ENCODE measurements around the gene ADAM29.
"Not testable (repeated sequence)": the region's sequence is repeated elsewhere in the genome, so short reads cannot be mapped to it uniquely, and the experiment has no call there.

The ADAM29 gene

DNA sequence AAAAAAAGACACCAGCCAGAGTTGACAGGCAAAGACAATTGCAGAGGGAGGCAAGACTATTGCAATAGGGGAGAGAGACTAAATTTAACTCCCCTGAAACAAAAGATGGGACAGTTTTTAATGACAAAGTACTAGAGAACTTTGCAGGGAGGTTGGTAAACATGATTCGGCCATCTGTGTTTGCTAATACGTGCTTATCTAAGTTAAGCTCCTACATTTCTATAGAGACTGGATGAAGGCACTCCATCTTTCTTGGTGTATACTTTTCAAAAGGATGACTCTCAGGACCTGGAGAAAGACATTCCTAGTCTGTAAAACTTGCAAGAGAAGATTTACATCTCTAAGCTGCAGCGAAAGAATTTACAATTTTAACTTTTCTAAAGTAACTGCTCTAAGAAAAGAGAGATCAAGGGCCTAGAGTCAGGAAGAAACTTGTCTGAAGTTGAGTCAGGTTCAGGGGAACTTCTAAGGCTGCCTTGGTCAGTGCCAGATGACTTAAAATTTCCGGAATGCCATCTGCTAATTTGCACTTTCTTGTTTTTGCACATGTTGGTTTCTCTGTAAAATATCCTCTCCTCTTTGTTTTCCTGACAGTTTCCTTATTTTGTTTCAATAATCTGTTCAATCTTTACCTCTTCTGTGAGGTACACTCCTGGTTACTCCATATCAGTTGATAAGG, 10.6 kb downstream of the ADAM29 start:
- Mint-ChIP-seq H3K36me3 (ENCODE audit: low read depth) (no peaks in the 10 kb centered on the region), H3K9me3 (no peaks in the 10 kb centered on the region), H3K27ac (no peak overlapping the region), H3K4me1 (ENCODE audit: low read depth) (no peaks in the 10 kb centered on the region), H3K4me3 (no peak overlapping the region), H3K27me3 (ENCODE audit: low read depth) (no peaks in the 10 kb centered on the region)
- DNase-seq (ENCODE audit: low spot score): no peak

DNA sequence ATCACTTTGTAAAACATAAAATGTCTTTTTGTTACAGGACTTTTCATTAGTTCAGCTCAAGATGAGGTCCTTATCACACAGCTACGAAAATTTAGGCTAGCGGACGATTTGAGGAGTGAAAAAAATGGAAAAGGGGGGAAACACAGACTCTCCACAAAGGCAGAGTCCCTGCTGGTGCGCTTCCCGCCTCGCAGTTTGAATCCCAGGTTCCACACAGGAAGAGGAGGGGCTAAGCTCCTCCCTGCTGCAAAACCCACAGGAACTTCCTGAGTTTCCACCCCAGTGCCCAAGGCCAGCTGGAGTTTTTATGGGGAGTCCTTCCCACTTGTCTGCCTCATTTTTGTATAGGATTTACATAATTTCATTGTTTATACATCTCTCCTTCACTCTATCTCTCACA, 11.2 kb downstream of the ADAM29 start:
- no peak overlapping the region for H3K4me3 Mint-ChIP-seq
- no peaks in the 10 kb centered on the region for H3K27me3 Mint-ChIP-seq (ENCODE audit: low read depth)
- no peaks in the 10 kb centered on the region for H3K4me1 Mint-ChIP-seq (ENCODE audit: low read depth)
- no peaks in the 10 kb centered on the region for H3K9me3 Mint-ChIP-seq
- no peak overlapping the region for H3K27ac Mint-ChIP-seq
- no peaks in the 10 kb centered on the region for H3K36me3 Mint-ChIP-seq (ENCODE audit: low read depth)
- DNase-seq (ENCODE audit: low spot score): no peak

DNA sequence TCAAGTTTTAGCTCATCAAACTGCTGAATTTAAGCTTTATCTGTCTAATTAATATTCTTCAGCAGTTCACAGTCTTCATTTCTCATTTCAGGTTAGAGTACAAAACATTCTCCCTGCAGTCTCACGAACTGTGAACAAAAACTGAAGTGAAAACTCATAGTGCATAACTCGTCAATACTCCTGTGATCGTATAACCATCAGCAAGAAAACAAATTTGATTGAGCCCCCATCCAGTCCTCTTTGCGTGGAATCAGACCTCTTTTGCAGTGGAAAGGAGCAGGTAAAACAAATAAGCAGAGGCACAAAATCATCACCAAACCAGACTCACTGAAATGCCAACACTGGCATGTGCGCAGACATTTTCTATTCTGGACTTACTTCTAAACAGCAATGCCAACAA, 12.7 kb downstream of the ADAM29 start:
- Mint-ChIP-seq H3K27me3 (ENCODE audit: low read depth) (no peaks in the 10 kb centered on the region), H3K36me3 (ENCODE audit: low read depth) (no peaks in the 10 kb centered on the region), H3K4me3 (no peak overlapping the region), H3K9me3 (no peaks in the 10 kb centered on the region), H3K4me1 (ENCODE audit: low read depth) (no peaks in the 10 kb centered on the region), H3K27ac (no peak overlapping the region)
- no peak for DNase-seq (ENCODE audit: low spot score)

DNA sequence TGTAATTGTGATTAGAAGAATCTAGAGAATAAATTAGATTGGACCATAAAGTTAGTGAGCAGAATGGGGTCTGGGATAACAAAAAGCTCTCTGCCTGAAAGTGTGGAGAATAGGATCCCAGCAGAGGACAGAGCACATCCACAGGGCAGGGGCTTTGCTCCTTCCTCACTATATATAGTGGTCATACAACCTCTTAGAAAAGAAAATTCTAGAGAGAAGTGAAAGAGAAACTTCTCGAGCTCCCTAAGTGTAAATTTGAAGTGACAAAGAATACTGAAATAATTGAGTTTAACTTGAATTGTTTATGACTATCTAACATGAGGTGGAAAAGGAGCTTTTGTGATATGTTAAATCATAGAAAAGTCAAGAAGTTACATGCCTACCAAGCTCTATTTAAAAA, 14.9 kb downstream of the ADAM29 start:
- H3K27ac Mint-ChIP-seq: no peak overlapping the region
- no peaks in the 10 kb centered on the region for H3K27me3 Mint-ChIP-seq (ENCODE audit: low read depth)
- no peaks in the 10 kb centered on the region for H3K36me3 Mint-ChIP-seq (ENCODE audit: low read depth)
- H3K4me3 Mint-ChIP-seq: no peak overlapping the region
- DNase-seq (ENCODE audit: low spot score): no peak
- H3K9me3 Mint-ChIP-seq: no peaks in the 10 kb centered on the region
- H3K4me1 Mint-ChIP-seq (ENCODE audit: low read depth): no peaks in the 10 kb centered on the region

DNA sequence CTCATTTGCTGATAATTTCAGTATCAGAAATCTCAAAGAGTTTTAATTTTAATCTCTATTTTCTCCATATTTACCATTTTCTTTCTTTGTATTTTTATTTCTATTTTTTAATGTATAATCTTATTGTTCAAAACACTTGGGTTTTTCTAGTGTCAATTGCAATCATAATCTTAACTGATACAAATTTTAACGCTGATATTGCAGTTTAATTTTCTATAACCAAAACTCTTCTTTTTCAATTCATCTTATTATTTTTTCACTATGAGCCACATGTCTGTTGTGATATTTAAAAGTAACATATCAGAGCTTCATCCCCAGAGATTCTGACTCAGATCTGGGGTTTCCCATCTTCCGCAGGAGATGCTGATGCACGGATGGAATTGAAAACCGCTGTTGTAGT, 16.2 kb downstream of the ADAM29 start:
- Mint-ChIP-seq H3K4me1 (ENCODE audit: low read depth) (no peaks in the 10 kb centered on the region), H3K9me3 (no peaks in the 10 kb centered on the region), H3K27ac (no peak overlapping the region), H3K27me3 (ENCODE audit: low read depth) (no peaks in the 10 kb centered on the region), H3K4me3 (no peak overlapping the region), H3K36me3 (ENCODE audit: low read depth) (no peaks in the 10 kb centered on the region)
- DNase-seq (ENCODE audit: low spot score): no peak

DNA sequence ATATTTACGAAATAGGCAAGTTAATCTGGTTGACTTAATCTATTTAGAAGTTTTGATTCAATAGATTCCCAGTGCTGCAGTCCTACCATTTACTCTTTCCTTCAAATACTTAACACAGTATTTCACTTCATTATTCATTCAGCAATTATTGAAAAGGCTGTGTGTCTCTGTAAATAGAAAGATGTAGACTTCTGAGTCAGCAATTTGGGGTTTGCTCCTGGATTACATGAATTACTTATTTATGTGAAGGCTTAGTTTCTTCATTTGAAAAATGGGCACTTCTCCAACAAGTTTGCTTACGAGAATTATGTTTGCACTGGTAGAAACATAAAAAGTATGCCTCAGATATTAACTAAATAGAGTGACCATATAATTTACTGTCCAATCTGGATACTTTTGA, 17.4 kb downstream of the ADAM29 start:
- Mint-ChIP-seq H3K9me3 (no peaks in the 10 kb centered on the region), H3K4me1 (ENCODE audit: low read depth) (no peaks in the 10 kb centered on the region), H3K4me3 (no peak overlapping the region), H3K36me3 (ENCODE audit: low read depth) (no peaks in the 10 kb centered on the region), H3K27ac (no peak overlapping the region), H3K27me3 (ENCODE audit: low read depth) (no peaks in the 10 kb centered on the region)
- DNase-seq (ENCODE audit: low spot score): no peak

DNA sequence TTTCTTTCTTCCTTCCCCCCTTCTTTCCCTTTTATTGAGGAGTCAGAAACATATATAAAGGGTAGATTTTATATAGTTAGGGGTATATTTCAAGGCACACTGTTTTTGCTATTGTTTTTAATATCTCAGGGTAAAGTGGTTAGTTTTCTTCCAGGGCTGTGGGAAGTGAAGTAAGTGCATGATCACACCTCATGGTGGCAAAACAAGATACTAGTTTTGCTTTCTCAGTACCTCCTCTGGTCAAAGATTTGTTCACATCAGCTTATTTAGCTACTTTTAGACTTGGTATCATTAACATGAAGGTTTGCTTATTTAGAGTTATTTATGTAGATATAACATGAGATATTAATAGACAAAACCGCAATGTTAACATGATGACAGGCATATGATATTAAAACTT, 21.8 kb downstream of the ADAM29 start:
- no peak for DNase-seq (ENCODE audit: low spot score)
- Mint-ChIP-seq H3K27me3 (ENCODE audit: low read depth) (no peaks in the 10 kb centered on the region), H3K9me3 (peaks cover 6% of the 10 kb centered on the region), H3K4me3 (no peak overlapping the region), H3K4me1 (ENCODE audit: low read depth) (no peaks in the 10 kb centered on the region), H3K27ac (no peak overlapping the region), H3K36me3 (ENCODE audit: low read depth) (no peaks in the 10 kb centered on the region)

DNA sequence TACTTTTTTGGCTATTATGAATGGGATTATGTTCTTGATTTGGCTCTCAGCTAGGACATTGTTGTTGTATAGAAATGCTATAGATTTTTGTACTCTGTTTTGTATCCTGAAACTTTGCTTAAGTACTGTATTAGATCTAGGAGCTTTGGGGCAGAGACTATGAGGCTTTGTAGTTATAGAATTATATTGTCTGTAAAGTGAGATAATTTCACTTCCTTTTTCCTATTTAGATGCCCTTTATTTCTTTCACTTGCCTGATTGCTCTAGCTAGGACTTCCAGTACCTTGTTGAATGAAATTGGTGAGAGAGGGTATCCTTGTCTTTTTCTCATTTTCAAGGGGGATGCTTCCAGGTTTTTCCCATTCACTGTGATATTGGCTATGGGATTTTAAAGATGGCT, 28.1 kb downstream of the ADAM29 start:
- H3K4me1 Mint-ChIP-seq (ENCODE audit: low read depth): no peaks in the 10 kb centered on the region
- DNase-seq (ENCODE audit: low spot score): no peak
- no peak overlapping the region for H3K4me3 Mint-ChIP-seq
- peaks cover 11% of the 10 kb centered on the region for H3K9me3 Mint-ChIP-seq
- H3K36me3 Mint-ChIP-seq (ENCODE audit: low read depth): no peaks in the 10 kb centered on the region
- no peaks in the 10 kb centered on the region for H3K27me3 Mint-ChIP-seq (ENCODE audit: low read depth)
- H3K27ac Mint-ChIP-seq: no peak overlapping the region

DNA sequence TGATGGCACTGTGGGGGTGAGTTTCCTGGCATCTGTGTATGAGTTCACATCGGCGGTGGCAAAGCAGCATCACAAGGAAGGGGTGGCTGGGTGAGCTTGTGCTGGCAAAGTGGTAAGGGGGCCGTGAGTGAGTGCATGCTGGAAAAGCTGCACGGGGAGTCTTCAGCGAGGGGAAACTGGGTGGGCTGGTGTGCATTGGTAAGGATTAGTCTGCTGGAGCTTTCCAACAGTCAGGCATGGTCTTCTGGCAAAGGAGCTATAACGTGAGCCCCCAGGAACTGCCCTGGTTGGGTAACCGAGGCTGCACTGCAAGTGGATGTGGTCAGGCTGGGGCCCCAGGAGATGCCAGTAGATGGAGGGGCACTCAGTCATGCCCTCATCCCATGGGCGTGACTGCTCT, 30.7 kb downstream of the ADAM29 start:
- H3K27me3 Mint-ChIP-seq (ENCODE audit: low read depth): no peaks in the 10 kb centered on the region
- no peak for DNase-seq (ENCODE audit: low spot score)
- H3K4me1 Mint-ChIP-seq (ENCODE audit: low read depth): no peaks in the 10 kb centered on the region
- peaks cover 6% of the 10 kb centered on the region for H3K9me3 Mint-ChIP-seq
- no peak overlapping the region for H3K4me3 Mint-ChIP-seq
- no peak overlapping the region for H3K27ac Mint-ChIP-seq
- H3K36me3 Mint-ChIP-seq (ENCODE audit: low read depth): no peaks in the 10 kb centered on the region

DNA sequence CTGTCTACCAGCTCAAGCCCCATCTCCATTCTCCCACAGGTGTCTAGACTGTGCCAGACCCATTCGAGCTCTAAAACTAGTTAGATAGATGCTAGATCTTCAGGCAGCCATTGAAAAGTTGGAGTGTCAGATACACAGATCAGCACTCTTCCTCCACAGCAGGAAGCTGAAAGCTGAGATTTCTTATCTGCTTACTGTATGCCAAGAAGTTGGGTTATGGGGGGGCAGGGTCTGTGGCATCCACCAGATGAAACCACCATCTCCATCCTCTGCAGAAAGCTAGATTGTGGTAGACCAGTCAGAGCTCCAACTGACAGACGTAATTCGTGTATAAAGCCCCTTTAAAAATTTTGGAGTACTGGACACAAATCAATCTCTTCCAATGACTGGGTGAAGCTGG, 54.8 kb downstream of the ADAM29 start:
- H3K27me3 Mint-ChIP-seq (ENCODE audit: low read depth): no peaks in the 10 kb centered on the region
- peaks cover 14% of the 10 kb centered on the region for H3K9me3 Mint-ChIP-seq
- H3K4me1 Mint-ChIP-seq (ENCODE audit: low read depth): no peaks in the 10 kb centered on the region

DNA sequence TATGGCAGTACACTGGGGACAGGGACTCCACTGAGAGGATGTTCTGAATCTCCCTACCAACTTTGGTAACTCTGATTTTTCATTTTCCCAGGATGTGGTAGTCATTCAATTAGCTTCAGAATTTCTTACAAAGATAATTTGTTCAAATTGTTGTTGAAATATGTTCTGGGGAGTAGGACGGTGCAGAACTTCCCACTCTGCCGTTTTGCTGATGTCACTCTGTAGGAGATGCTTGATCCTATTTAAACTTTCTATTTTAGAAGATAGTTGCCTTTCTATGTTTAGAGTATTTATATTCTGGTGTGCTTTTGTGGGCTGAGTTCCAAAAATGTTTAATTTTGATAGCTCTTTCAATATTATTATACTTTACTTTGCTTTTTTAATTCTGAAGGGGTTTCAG, 55.2 kb downstream of the ADAM29 start:
- Mint-ChIP-seq H3K4me3 (no peak overlapping the region), H3K4me1 (ENCODE audit: low read depth) (no peaks in the 10 kb centered on the region)

More for the DNA sequence above, 54.8 kb downstream of the ADAM29 start:
- Mint-ChIP-seq H3K36me3 (ENCODE audit: low read depth) (no peaks in the 10 kb centered on the region), H3K27ac (no peak overlapping the region), H3K4me3 (no peak overlapping the region)
- DNase-seq (ENCODE audit: low spot score): no peak

DNA sequence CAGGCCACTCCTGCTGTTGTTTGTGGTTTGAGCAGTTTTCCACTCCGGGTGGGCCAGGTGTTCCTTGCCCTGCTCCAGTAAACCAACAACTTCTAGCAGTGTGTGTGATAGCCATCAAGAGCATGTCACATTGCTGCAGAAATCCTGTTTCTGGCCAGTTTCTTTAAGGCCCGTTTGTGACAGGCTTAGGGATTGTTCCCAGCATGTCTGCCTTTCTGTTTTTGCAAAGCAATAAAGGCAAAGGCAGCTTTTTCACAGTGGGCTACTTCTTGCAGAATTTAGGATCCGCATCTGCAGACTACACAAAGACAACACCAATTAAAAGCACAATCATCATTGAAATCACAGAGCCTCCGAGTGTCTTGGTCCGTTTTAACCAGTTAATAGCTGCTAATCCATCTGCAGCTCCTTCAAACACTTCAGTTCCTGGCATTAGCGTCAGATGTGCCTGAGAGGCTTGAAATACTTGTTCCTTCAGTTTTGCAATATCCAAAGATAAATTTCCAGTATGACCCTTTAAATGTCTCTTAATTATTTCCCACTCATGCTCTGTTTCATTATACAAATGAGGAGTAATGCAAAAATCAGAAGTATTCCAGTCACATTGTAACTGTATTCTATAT, 65.1 kb downstream of the ADAM29 start:
- DNase-seq (ENCODE audit: low spot score): no peak
- Mint-ChIP-seq H3K4me3 (no peak overlapping the region), H3K36me3 (ENCODE audit: low read depth) (no peaks in the 10 kb centered on the region), H3K9me3 (peaks cover 39% of the 10 kb centered on the region), H3K4me1 (ENCODE audit: low read depth) (no peaks in the 10 kb centered on the region), H3K27me3 (ENCODE audit: low read depth) (no peaks in the 10 kb centered on the region), H3K27ac (no peak overlapping the region)

More for the DNA sequence above, 55.2 kb downstream of the ADAM29 start:
- H3K9me3 Mint-ChIP-seq: peaks cover 14% of the 10 kb centered on the region
- no peak overlapping the region for H3K27ac Mint-ChIP-seq
- H3K27me3 Mint-ChIP-seq (ENCODE audit: low read depth): no peaks in the 10 kb centered on the region
- H3K36me3 Mint-ChIP-seq (ENCODE audit: low read depth): no peaks in the 10 kb centered on the region
- no peak for DNase-seq (ENCODE audit: low spot score)

DNA sequence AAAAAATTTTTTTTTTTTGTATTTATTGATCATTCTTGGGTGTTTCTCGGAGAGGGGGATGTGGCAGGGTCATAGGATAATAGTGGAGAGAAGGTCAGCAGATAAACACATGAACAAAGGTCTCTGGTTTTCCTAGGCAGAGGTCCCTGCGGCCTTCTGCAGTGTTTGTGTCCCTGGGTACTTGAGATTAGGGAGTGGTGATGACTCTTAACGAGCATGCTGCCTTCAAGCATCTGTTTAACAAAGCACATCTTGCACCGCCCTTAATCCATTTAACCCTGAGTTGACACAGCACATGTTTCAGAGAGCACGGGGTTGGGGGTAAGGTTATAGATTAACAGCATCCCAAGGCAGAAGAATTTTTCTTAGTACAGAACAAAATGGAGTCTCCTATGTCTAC, 65.7 kb downstream of the ADAM29 start:
- not testable (repeated sequence) for DNase-seq (ENCODE audit: low spot score); H3K4me3 Mint-ChIP-seq; H3K27ac Mint-ChIP-seq; H3K4me1 Mint-ChIP-seq (ENCODE audit: low read depth); H3K27me3 Mint-ChIP-seq (ENCODE audit: low read depth); H3K36me3 Mint-ChIP-seq (ENCODE audit: low read depth)
- H3K9me3 Mint-ChIP-seq: peaks cover 39% of the 10 kb centered on the region

DNA sequence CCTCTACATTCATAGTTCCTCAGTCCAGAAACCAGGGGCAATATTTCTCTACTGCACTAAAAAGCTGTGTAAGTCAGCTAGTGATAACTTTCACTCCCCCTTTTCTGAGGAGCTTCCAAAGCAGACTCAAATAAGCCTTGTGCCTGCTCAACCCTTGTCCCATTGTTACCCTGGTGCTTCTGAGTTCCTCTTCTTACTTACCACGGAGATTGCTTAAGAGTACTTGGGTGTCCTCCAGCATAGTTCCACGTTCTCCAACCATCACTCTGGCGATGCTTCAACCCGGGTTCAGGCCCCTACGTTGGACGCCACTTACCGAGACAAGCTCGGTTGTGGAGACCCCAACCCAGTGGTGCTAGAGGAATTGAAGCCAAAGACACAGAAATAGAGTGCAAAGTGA, 71.6 kb downstream of the ADAM29 start:
- peaks cover 34% of the 10 kb centered on the region for H3K9me3 Mint-ChIP-seq
- DNase-seq (ENCODE audit: low spot score): no peak
- no peak overlapping the region for H3K4me3 Mint-ChIP-seq
- no peak overlapping the region for H3K27ac Mint-ChIP-seq
- no peaks in the 10 kb centered on the region for H3K27me3 Mint-ChIP-seq (ENCODE audit: low read depth)
- H3K4me1 Mint-ChIP-seq (ENCODE audit: low read depth): no peaks in the 10 kb centered on the region
- no peaks in the 10 kb centered on the region for H3K36me3 Mint-ChIP-seq (ENCODE audit: low read depth)

DNA sequence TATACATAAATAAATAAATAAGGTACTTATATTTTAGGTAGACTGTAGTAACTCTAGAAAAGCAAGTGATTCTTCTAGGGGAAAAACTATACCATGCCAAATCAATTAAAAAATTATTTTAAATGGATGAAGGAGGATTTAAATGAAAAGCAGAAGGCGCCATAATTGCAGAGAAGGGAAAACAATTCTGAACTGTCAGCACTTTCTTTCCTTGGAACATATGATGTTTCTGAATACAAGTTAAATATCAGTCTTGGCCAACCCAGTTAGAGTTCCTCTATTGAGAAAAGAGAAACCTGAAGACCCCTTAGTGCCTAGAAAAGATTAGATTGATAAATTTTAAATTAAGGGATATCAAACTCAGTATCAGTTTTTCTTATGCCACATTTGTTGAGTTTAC, 75.8 kb downstream of the ADAM29 start:
- Mint-ChIP-seq H3K4me1 (ENCODE audit: low read depth) (no peaks in the 10 kb centered on the region), H3K9me3 (peaks cover 14% of the 10 kb centered on the region), H3K27me3 (ENCODE audit: low read depth) (no peaks in the 10 kb centered on the region), H3K36me3 (ENCODE audit: low read depth) (no peaks in the 10 kb centered on the region), H3K27ac (no peak overlapping the region), H3K4me3 (no peak overlapping the region)
- no peak for DNase-seq (ENCODE audit: low spot score)
